ENCODE measurements around the gene NEGR1. TPM values are rescaled to one million over a fixed set of nuclear protein-coding genes. Genes with fewer than 3 reads are reported as not detected.

The NEGR1 gene
- total RNA-seq, 1 experiment from 2014 or later, result 0.05 TPM

- no peaks in the 10 kb centered on the region for H4K20me1 ChIP-seq (ENCODE audit: insufficient read depth)
- H2AFZ ChIP-seq (ENCODE audit: low read depth, low read length, poor library complexity, severe bottlenecking), result no peak overlapping the region
- no peak for DNase-seq (ENCODE audit: low read depth, low spot score)
- RAD21 ChIA-PET (ENCODE audit: low non-redundant PET in 1 of 2, low total read pairs in 2 of 2, uncharacterized antibody in 2 of 2, unreplicated experiment in 2 of 2), result no interaction called here
- H3K27ac ChIP-seq (ENCODE audit: low read depth, low read length), result no peak overlapping the region
- H3K27me3 ChIP-seq (ENCODE audit: insufficient read depth, low read length), result no peaks in the 10 kb centered on the region
- ATAC-seq, result no peak
- no peaks in the 10 kb centered on the region for H3K36me3 ChIP-seq (ENCODE audit: control insufficient read depth in 1 of 2, insufficient read depth in 2 of 2, low read length in 2 of 2)
- CTCF ChIA-PET, result no interaction called here
- intact Hi-C loops (cut with micrococcal nuclease), result no loop called here
- no TSS peak for BruUV-seq (replicated peaks)
- H3K9me3 ChIP-seq (ENCODE audit: control insufficient read depth in 1 of 2, insufficient read depth in 1 of 2, low read depth in 1 of 2, low read length in 2 of 2), result peaks cover 6 to 12% of the 10 kb centered on the region in 2 experiments; a peak in 3 of 4 replicates
- POLR2A ChIA-PET, result no interaction called here
- H3K4me3 ChIP-seq (replicated peaks in 1 of 2; ENCODE audit: low read depth in 1 of 2, low read length in 2 of 2), result no peak overlapping the region
- H3K4me1 ChIP-seq (ENCODE audit: control insufficient read depth in 1 of 2, insufficient read depth in 2 of 2, low read length in 2 of 2), result no peaks in the 10 kb centered on the region
- H3K79me2 ChIP-seq (ENCODE audit: insufficient read depth, low read length), result no peaks in the 10 kb centered on the region
- H3K9me2 ChIP-seq (ENCODE audit: insufficient read depth), result no peaks in the 10 kb centered on the region
- no peak overlapping the region for H3K4me2 ChIP-seq (ENCODE audit: low read length)
- no peak for TF ChIP-seq FOSL1 (IDR thresholded peaks at IDR 0.05; ENCODE audit: low read depth)
- TF ChIP-seq SRF (IDR thresholded peaks at IDR 0.05; ENCODE audit: low read depth), result no peak
- TF ChIP-seq REST (IDR thresholded peaks at IDR 0.05; ENCODE audit: low read depth), result no peak
- no peak for TF ChIP-seq CBX3 (IDR thresholded peaks at IDR 0.05; ENCODE audit: low read depth)
- no peak for TF ChIP-seq SIN3A (IDR thresholded peaks at IDR 0.05; ENCODE audit: low read depth)
- no peak for TF ChIP-seq ZBTB33 (IDR thresholded peaks at IDR 0.05; ENCODE audit: extremely low read depth, insufficient replicate concordance, low read length)
- TF ChIP-seq CTCF (IDR thresholded peaks at IDR 0.05 in 2 of 3, conservative IDR thresholded peaks at IDR 0.05 in 1 of 3; ENCODE audit: borderline replicate concordance in 1 of 3, insufficient read depth in 1 of 3, low read depth in 2 of 3, low read length in 2 of 3), result no peak
- no peak for TF ChIP-seq ZNF274 (IDR thresholded peaks at IDR 0.05; ENCODE audit: low read depth, low read length)
- TF ChIP-seq TCF7L2 (IDR thresholded peaks at IDR 0.05; ENCODE audit: borderline replicate concordance, extremely low read depth, insufficient read depth, insufficient read length), result no peak
- TF ChIP-seq YY1 (IDR thresholded peaks at IDR 0.05; ENCODE audit: extremely low read depth, insufficient replicate concordance, low read depth, low read length), result no peak
- TF ChIP-seq SP1 (IDR thresholded peaks at IDR 0.05; ENCODE audit: low read depth), result no peak
- no peak for TF ChIP-seq JUND (IDR thresholded peaks at IDR 0.05)
- no peak for TF ChIP-seq ATF3 (IDR thresholded peaks at IDR 0.05)
- no peak for TF ChIP-seq MAX (IDR thresholded peaks at IDR 0.05)
- no peak for TF ChIP-seq EZH2 (IDR thresholded peaks at IDR 0.05)
- no peak for TF ChIP-seq EZH2phosphoT487 (IDR thresholded peaks at IDR 0.05; ENCODE audit: borderline replicate concordance)
- no peak for TF ChIP-seq ELF1 (IDR thresholded peaks at IDR 0.05; ENCODE audit: borderline replicate concordance, low read depth)
- no peak for TF ChIP-seq EGR1 (IDR thresholded peaks at IDR 0.05; ENCODE audit: low read depth)
- TF ChIP-seq POLR2AphosphoS5 (IDR thresholded peaks at IDR 0.05; ENCODE audit: low read depth, low read length), result no peak
- no peak for TF ChIP-seq RAD21 (IDR thresholded peaks at IDR 0.05; ENCODE audit: low read depth)
- no peak overlapping the region for H3K9ac ChIP-seq (ENCODE audit: low read length)
Measured at GRCh38 chr1:71695084-71695483, 587.3 kb downstream of the NEGR1 start.
